Esophagus (tissue), 2 donors: ENCODE measurements around the gene SLC44A2. TPM values are rescaled to one million over a fixed set of nuclear protein-coding genes. Genes with fewer than 3 reads are reported as not detected.
A peak's percentile ranks its signal among the peaks of the same experiment; 100 is the strongest.

Experiments used
- H3K27ac ChIP-seq, 2 donors: one replicate each; pipeline ENCODE4 v1.5.1; 2013; ENCODE audit warnings: low read depth in 2 of 2, mild to moderate bottlenecking in 2 of 2, inconsistent platforms in 1 of 2, low read length in 1 of 2, moderate library complexity in 1 of 2
- H3K27me3 ChIP-seq, 2 donors: one replicate each; pipeline ENCODE4 v1.6.1; 2013; ENCODE audit warnings: low read length in 2 of 2, control low read depth in 1 of 2, mild to moderate bottlenecking in 1 of 2; ENCODE audit not compliant: insufficient read depth in 2 of 2, control insufficient read depth in 1 of 2
- H3K36me3 ChIP-seq, 2 donors: one replicate each; pipeline ENCODE4 v1.6.1; 2013; ENCODE audit warnings: low read length in 1 of 2; ENCODE audit not compliant: control insufficient read depth in 2 of 2, insufficient read depth in 2 of 2
- H3K4me1 ChIP-seq, 2 donors: one replicate each; pipeline ENCODE4 v1.6.1; 2013; ENCODE audit warnings: low read length in 1 of 2; ENCODE audit not compliant: control insufficient read depth in 2 of 2, insufficient read depth in 2 of 2
- H3K4me3 ChIP-seq, 2 donors: one replicate each; pipeline ENCODE4 v1.5.1; 2013; ENCODE audit warnings: low read length in 2 of 2, mild to moderate bottlenecking in 2 of 2, low read depth in 1 of 2, moderate library complexity in 1 of 2
- H3K9me3 ChIP-seq, 2 donors: one replicate each; pipeline ENCODE4 v1.6.1; 2013; ENCODE audit warnings: mild to moderate bottlenecking in 2 of 2, low read depth in 1 of 2, low read length in 1 of 2, moderate library complexity in 1 of 2; ENCODE audit not compliant: control insufficient read depth in 2 of 2, insufficient read depth in 1 of 2
- WGBS, 2 donors: extraction: QIAGEN DNeasy Blood & Tissue Kit; methylation state at CpG; one replicate each; pipeline ENCODE4 v1.1.7; 2013; 5-methylcytosine and 5-hydroxymethylcytosine counted together
- polyA plus RNA-seq, 2 donors: library from polyadenylated mRNA; stranded (reverse); fragments of 200-250 nt; gene quantifications; one replicate each; pipeline ENCODE4 v1.2.3, GENCODE V29; 2013
- donor health status: healthy with polysubstance abuse.
- donor health status: Bipolar disorder and iron deficiency.

Gene SLC44A2
- 10 to 100 TPM; 70.5 to 76.8 TPM for polyA plus RNA-seq

DNA sequence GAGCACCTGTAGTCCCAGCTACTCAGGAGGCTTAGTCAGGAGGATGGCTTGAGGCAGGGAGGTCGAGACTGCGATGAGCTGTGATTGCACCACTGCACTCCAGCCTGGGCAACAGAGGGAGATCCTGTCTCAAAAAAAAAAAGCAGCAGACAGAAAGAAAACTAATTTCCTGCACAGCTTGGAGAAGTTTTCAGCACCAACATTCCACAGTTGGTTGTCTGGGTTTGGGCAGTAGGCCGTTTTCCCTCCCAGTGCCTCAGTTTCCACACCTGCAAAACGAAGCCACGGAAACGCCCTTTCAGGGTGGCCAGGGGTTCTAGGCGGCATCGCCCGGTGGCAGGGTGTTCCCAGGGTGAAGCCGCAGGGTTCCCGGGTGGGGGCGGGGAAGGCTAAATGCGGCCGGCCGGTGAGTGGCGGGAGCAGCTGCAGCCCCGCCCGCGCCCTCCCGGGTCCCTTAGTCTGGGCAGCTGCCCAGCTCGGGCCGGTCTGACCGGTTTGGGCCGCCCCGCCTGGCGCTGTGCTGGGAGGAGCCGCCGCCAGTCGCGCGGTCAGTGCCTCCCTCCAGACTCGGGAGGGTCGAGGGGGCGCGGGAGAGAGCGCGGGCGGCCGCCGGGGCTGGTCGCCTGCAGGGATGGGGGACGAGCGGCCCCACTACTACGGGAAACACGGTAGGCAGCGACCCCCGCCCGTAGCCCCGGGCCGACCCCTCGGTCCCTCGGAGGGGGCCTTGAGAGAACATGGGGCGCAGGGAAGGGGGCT lies at the start of gene SLC44A2:
Gene SLC44A2, plus strand, starts transcription at position 551 of the 759 bp plus-strand sequence. Its CDS starts 81 bp downstream, at position 632.
- WGBS, 2 donors, result 13 to 24% methylated on average over 43 to 53 of the region's 53 CpGs
- H3K9me3 ChIP-seq, result no peaks in the 10 kb centered on the region
- peak within 1 kb of the TSS; percentile 87 to 93 for H3K4me3 ChIP-seq
- H3K4me1 ChIP-seq, result peaks cover 5 to 22% of the 10 kb centered on the region in 2 donors
- peak within 1 kb of the TSS; percentile 81 to 92 for H3K27ac ChIP-seq
- no peaks in the 10 kb centered on the region for H3K27me3 ChIP-seq
- peaks cover 0 to 16% of the 10 kb centered on the region in 2 donors for H3K36me3 ChIP-seq

DNA sequence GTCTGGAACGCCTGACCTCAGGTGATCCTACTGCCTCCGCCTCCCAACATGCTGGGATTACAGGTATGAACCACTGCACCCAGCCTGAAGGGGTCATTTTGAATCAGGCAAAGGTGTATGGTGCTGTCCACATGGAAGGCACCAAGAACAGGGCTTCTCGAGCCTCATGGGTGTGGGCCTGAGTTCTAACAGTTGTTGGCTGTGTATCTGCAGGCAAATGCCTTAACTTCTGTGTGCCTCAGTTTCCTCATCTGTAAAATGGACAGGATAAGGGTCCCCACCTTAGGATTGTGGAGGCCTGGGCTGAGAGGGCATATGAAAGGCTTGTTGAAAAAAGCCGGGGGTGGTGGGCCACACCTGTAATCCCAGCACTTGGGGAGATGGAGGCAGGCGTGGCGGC lies 47.4 kb upstream of the SLC44A2 start:
- H3K9me3 ChIP-seq, result no peaks in the 10 kb centered on the region
- H3K4me1 ChIP-seq, result no peaks in the 10 kb centered on the region
- 80 to 81% methylated on average over 6 of the region's 6 CpGs for WGBS, 2 donors
- no peaks in the 10 kb centered on the region for H3K27me3 ChIP-seq
- peaks cover 0 to 13% of the 10 kb centered on the region in 2 donors for H3K36me3 ChIP-seq
- no peak overlapping the region for H3K27ac ChIP-seq
- no peak overlapping the region for H3K4me3 ChIP-seq

DNA sequence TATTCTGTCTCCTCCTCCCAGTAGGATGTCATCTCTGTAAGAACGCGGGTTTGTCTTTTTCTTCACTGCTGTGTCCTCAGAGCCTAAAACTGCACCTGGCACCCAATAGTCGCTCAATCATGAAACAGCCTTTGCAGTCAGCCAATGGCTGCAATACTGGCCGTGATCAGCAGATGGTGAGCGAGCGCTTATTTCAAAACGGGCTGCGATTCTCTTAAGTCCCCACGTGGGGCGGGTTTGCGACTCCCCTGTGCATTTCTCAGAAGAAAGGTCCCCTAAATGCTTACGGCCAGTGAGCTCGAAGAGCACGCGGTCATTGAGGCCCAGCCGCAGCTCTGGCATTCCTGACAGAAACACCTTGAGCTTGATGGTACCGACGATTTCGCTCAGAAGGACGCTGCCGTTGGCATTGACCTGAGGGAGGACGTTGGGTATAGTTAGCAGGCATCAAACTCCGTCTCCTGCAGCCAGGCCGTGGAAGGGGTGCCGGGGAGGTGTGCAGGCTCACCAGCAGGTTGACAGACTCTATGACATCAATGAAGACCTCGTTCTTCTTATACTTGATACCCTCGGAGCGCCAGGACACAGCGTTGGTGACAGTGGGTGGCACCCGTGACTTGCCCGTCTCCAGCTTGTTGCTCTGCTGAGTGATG lies 44.2 kb upstream of the SLC44A2 start:
- H3K9me3 ChIP-seq, result no peaks in the 10 kb centered on the region
- peaks cover 0 to 17% of the 10 kb centered on the region in 2 donors for H3K36me3 ChIP-seq
- H3K27ac ChIP-seq, result no peak overlapping the region
- no peaks in the 10 kb centered on the region for H3K4me1 ChIP-seq
- H3K27me3 ChIP-seq, result no peaks in the 10 kb centered on the region
- WGBS, 2 donors, result 25 to 29% methylated on average over 31 of the region's 31 CpGs
- H3K4me3 ChIP-seq, result no peak overlapping the region

DNA sequence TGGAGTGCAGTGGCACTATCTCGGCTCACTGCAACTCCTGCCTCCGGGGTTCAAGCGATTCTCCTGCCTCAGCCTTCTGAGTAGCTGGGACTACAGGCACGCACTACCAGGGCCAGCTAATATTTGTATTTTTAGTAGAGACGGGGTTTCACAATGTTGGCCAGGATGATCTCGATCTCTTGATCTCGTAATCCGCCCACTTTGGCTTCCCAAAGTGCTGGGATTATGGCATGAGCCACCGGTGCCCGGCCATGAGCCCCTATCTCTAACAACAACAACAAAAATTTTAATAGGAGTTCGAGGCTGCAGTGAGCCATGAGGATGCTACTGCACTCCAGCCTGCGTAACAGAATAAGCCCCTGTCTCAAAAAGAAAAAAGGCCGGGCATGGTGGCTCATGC lies 43.3 kb upstream of the SLC44A2 start:
- 86 to 89% methylated on average over 13 of the region's 13 CpGs for WGBS, 2 donors
- Histone ChIP-seq H3K4me3 (no peak overlapping the region), H3K27ac (no peak overlapping the region), H3K9me3 (no peaks in the 10 kb centered on the region), H3K27me3 (no peaks in the 10 kb centered on the region), H3K36me3 (peaks cover 0 to 17% of the 10 kb centered on the region in 2 donors), H3K4me1 (no peaks in the 10 kb centered on the region)

DNA sequence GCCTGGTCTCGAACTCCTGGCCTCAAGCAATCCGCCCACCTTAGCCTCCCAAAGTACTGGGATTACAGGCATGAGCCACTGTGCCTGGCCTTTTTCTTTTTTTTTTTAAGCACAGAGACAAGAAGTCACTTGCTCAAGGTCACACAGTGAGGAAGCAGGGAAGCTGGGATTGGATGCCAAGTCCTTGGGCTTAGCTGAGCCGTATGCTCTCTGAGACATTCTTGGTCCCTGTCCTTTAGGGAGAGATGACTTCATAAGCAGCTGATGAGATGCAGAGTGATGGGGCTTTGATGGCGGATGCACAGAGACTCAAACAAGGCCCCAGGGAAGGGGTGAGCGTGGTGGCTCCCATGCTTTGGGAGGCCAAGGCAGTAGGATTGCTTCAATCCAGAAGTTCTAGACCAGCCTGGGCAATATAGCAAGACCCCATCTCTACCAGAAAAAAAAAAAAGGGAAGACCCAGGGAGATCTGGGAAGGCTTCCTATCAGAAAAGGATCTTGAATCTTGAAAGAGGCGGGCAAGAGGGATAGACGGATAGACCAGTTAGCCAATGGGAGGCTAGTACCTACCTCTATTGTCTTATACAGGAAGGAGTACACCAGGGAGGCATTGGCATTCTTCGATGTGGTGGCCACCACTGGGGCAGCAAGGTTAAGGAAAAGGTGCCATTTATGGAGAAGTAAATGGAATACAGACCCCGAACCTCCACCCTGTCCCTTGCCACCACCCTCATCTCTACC lies 42.1 kb upstream of the SLC44A2 start:
- Histone ChIP-seq H3K4me3 (no peak overlapping the region), H3K9me3 (no peaks in the 10 kb centered on the region), H3K36me3 (peaks cover 0 to 17% of the 10 kb centered on the region in 2 donors), H3K27me3 (no peaks in the 10 kb centered on the region), H3K27ac (no peak overlapping the region), H3K4me1 (no peaks in the 10 kb centered on the region)
- WGBS, 2 donors, result 79 to 83% methylated on average over 9 of the region's 9 CpGs

- peak overlapping the region; percentile 64 to 70 for H3K4me3 ChIP-seq
- peaks cover 0 to 7% of the 10 kb centered on the region in 2 donors for H3K36me3 ChIP-seq
- no peak overlapping the region for H3K27ac ChIP-seq
- H3K9me3 ChIP-seq, result no peaks in the 10 kb centered on the region
- H3K4me1 ChIP-seq, result no peaks in the 10 kb centered on the region
- 52 to 64% methylated on average over 6 of the region's 6 CpGs for whole genome bisulfite sequencing, 2 donors
- no peaks in the 10 kb centered on the region for H3K27me3 ChIP-seq
These were observed 39.0 kb upstream of the SLC44A2 start for GRCh38 chr19:10586396-10586795.

DNA sequence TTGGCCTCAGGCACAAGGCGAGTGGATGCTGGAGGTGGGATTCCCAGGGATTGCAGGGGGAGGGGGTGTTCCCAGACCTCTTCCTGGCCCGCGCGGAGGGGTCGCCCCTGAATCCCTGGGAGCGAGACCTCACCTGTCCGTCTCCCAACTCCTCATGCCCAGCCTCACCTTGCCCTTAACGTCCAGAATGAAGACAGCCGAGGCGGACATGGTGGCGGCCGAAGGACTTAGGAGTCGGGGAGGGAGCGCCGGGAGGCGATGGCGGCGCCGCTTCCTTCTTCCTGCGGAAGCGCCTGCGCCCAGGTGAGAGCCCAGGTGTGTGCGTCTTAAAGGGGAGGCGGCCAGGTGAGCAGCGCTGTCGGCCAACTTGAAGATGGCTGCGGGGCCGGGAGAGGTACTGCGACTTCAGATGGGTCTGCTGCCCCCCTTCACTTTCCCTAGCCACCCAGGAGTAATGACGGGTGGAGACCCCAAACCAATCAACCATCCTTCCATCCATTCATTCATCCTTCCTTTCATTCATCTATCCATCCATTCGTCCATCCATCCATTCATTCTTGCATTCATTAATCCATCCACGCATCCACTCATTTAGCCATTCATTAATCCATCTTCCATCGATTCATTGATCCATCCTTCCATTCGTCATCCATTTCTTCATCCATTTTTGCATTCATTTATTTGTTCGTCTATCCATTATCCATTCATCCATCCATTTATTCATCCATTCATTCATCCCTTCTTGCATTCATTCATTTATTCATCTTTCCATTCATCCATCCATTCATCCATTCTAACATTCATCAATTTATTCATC lies 38.1 kb upstream of the SLC44A2 start, which contains the start of gene AP1M2:
Gene AP1M2, minus strand, starts transcription at position 291 of the 817 bp plus-strand sequence. Its CDS starts 81 bp downstream, at position 210.
- no peaks in the 10 kb centered on the region for H3K27me3 ChIP-seq
- WGBS, 2 donors, result 17 to 20% methylated on average over 32 to 35 of the region's 35 CpGs
- H3K36me3 ChIP-seq, result peaks cover 0 to 5% of the 10 kb centered on the region in 2 donors
- no peaks in the 10 kb centered on the region for H3K4me1 ChIP-seq
- H3K4me3 ChIP-seq, result peak within 1 kb of the TSS; percentile 64 to 70
- peak within 1 kb of the TSS in 1 of 2 donors; percentile 45 for H3K27ac ChIP-seq
- no peaks in the 10 kb centered on the region for H3K9me3 ChIP-seq

- no peak overlapping the region for H3K27ac ChIP-seq
- no peak overlapping the region for H3K4me3 ChIP-seq
- WGBS, 2 donors, result 91 to 94% methylated on average over 2 of the region's 2 CpGs
- no peaks in the 10 kb centered on the region for H3K27me3 ChIP-seq
- no peaks in the 10 kb centered on the region for H3K9me3 ChIP-seq
- H3K36me3 ChIP-seq, result peaks cover 0 to 5% of the 10 kb centered on the region in 2 donors
- no peaks in the 10 kb centered on the region for H3K4me1 ChIP-seq
These were observed 37.6 kb upstream of the SLC44A2 start for GRCh38 chr19:10587839-10588150.

GRCh38 chr19:10593148-10593547 lies 32.2 kb upstream of the SLC44A2 start:
- H3K27ac ChIP-seq, result no peak overlapping the region
- WGBS, 2 donors, result 88 to 91% methylated on average over 7 of the region's 7 CpGs
- H3K27me3 ChIP-seq, result no peaks in the 10 kb centered on the region
- H3K36me3 ChIP-seq, result no peaks in the 10 kb centered on the region
- H3K9me3 ChIP-seq, result no peaks in the 10 kb centered on the region
- no peak overlapping the region for H3K4me3 ChIP-seq
- H3K4me1 ChIP-seq, result peaks cover 0 to 2% of the 10 kb centered on the region in 2 donors
